Effector CD4-positive, alpha-beta T cell (primary cell): ENCODE measurements around the gene VWA7.
"Not testable (repeated sequence)": the region's sequence is repeated elsewhere in the genome, so short reads cannot be mapped to it uniquely, and the experiment has no call there.

Experiments used
- DNase-seq: peaks from one replicate; pipeline ENCODE4 v3.0.0-alpha.2; 2020

Gene VWA7

GRCh38 chr6:31801031-31801927, 24.2 kb upstream of the VWA7 start:
- DNase-seq, result not testable (repeated sequence)

GRCh38 chr6:31799781-31800180, 22.7 kb upstream of the VWA7 start:
- DNase-seq, result no peak

DNA sequence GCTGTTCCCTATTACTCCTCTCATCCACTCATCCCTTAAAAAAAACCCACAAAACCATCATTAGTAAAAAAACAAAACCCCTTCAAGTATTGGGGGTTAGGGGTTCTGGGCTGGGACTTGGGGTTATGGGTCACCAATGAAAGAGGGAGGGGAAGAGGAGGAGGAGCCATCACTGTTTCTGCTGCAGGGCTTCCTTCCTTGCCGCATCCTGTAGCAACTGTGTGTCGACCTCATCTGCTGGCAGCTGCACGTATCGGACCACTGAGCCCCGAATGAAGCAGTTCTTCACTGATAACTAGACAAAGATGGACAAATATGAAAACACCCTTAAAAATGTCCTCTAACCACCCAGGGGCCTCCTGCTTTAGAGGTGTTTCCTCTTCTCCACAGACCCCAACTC, 20.5 kb upstream of the VWA7 start:
- peak; percentile 20 for DNase-seq

DNA sequence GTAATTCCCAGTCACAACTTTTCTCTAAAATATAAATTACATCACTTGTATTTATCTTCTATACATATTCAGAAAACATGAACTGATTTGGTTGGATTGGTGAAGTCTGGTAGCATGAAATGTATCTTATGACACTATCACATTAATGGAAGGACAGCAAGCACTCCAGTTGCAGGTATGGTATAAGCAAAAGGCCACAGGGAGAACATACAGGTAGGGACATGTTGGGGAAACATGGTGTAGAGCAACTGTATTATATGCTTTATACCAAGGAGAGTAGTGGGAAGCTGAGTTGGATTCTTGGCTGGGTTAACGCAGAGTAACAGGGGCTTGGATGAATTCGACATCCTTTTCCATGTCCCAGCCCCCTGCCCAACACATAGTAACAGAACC, 19.9 kb upstream of the VWA7 start:
- no peak for DNase-seq

- DNase-seq, result peak; percentile 71
These were observed 18.6 kb upstream of the VWA7 start, which contains the start of gene VARS1 for GRCh38 chr6:31795616-31796298. VARS1 (minus strand) TSS chr6:31795752; CDS start chr6:31795217, 535 bp downstream.

GRCh38 chr6:31794866-31795615, 17.9 kb upstream of the VWA7 start:
- no peak for DNase-seq

DNA sequence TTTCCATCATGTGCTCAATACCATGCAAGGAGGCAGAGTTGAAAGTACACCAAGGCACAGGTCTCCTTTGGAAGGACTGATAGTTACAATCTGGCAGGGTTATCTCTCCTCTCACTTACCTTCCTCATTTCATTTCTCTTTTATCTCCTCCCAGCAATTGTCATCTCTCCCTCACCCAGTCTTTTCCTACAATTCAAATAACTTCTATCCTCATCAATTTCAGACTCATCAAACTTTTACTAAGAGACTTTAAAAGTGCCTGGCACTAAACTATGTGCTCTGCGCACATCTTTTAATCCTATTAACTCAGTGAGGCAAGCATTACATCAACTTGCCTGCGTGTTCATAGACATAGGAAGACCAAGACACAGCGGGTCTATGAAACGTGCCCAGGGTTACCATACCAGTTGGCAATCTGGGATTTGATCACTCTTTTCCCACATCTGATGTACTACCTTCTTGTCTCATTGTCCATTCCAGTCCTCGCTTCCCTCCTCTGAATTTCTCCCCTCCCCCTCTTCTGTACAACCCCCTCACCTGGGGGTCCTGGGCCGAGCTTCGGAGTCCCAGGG, 17.3 kb upstream of the VWA7 start:
- no peak for DNase-seq

DNA sequence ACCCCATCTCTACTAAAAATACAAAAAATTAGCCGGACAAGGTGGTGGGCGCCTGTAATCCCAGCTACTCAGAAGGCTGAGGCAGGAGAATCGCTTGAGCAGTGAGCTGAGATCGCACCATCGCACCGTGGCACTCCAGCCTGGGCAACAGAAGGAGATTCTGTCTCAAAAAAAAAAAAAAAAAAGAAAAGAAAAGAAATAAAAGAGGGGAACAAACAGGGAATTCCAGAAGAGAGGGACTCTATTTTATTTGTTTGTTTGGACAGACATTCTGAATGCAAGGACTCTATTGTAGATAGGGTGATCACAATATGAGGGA, 16.8 kb upstream of the VWA7 start:
- not testable (repeated sequence) for DNase-seq

DNA sequence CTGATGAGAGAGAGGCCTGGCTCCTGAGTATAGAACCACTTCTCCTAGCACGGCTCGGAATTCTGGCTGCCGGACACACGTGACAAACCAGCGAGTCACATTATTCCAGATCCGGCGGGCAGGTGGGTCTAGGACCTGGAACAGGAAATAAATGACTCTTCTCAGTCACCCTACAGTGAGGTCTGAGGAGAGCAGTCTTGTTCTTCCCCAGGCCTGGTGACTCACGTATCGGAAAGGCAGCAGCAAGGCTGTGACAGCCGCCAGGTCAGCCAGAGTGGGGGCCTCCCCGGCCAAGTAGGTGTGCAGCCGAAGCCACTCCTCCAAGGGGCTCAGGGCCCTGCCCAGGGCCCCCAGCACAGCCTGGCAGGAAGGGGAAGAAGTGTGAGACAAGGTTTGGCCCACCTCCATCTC, 15.6 kb upstream of the VWA7 start:
- no peak for DNase-seq

GRCh38 chr6:31792090-31792374, 14.9 kb upstream of the VWA7 start:
- DNase-seq, result no peak

DNA sequence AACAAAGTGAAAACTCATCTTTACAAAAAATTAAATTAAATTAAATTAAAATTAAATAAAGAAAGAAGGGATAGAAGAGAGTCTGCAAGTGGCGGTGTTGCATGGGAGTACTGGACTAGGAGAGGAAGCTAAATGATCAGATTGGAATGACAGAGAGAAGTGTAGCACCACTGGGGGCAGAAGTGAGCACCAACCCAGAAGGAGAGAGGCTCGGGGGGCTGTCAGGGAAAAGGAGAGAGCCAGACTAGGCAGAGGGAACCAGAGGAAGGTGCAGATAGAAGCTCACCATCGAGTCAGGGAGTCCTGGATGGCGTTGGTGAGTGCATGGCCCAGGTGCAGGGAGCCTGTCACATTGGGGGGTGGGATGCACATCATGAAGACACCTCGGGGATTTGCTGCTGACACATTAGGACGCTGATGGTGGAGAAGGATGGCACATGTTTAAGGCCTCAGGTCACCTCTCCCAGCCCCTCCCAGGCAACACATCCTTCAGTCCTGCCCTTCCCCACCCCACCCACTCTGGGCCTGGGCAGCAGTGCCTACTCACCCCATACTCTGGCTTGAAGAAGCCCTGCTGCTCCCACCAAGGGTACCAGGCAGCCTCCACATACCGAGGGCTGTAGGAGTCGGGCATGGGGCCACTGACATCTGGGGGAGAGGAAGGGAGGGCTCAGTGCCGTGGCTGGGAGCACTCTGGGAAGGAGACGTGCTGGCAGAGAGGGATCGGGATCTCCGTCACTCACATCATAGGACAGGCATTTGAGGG, 14.4 kb upstream of the VWA7 start:
- no peak for DNase-seq

- no peak for DNase-seq
These were observed 8.3 kb upstream of the VWA7 start for GRCh38 chr6:31785475-31785874.

- no peak for DNase-seq
These were observed 7.2 kb upstream of the VWA7 start for GRCh38 chr6:31784098-31784925.

DNA sequence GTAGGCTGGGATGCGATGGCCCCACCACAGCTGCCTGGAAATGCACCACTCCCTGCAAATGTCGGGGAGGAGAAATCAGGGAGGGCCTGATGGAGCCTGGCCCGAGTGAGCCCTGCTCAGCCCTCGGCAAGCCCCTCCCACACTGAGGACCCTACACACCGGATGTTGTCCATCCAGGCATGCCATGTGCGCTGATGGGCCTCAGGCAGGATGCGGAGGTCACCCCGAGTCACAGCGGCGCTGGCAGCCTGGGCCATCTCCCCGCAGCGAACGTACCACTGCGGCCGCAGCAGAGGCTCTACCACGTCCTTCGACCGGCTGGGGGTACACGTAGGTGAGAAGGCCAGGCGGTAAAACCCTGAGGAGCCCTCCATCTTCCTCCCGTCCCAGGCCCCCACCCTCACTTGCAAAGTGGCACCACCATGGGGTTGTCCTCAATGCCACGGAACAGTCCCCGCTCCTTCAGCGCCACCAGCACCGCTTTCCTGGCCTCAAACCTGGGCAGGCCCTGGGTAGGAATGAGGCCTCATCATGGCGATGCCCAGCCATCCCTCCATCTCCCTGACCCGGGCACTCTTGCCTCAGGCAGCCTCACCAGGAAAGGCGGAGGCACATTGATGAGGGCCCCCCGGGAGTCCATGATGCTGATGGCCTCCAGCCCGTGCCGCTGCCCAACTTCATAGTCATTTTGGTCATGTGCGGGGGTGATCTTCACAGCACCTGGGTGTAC, 5.2 kb upstream of the VWA7 start:
- no peak for DNase-seq

DNA sequence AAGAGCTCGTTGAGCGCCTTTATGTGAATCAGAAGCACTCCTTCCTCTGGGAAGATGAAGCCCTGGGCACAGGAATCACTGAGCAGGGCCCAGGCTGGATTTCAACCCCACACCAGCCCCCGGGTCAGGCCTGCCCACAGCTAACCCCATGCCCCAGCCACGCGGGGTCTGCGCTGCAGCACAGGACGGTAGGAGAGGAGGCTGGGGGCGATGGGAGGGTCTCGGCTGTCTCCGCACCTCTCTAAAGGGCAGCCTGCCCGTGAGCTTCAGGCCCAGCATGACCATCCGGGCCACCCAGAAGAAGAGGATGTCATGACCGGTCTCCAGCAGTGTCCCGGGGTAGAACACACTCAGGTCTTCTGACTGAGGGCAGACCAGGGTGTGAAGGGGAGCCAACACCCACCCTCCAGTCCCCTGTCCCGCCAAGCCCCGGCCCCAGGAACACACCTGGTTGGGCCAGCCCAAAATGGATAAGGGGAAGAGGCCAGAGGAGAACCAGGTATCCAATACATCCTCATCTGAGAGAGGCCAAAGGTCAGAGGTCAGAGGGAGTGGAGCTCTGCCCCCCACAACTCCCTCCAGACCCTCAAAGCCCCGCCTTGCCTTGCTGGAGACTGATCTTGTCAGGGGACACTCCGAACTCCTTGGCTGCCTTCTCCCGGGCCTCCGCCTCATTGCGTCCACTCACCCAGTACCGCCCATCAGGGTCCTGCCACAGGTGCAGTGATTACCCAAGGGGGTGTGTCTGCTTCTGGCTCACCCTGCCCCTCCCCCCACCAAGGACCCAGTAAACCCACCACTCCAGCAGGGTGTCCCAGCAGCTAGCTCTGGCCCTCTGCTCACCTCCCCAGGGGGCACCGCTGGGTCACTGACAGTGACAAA, 4.4 kb upstream of the VWA7 start:
- DNase-seq, result no peak

DNA sequence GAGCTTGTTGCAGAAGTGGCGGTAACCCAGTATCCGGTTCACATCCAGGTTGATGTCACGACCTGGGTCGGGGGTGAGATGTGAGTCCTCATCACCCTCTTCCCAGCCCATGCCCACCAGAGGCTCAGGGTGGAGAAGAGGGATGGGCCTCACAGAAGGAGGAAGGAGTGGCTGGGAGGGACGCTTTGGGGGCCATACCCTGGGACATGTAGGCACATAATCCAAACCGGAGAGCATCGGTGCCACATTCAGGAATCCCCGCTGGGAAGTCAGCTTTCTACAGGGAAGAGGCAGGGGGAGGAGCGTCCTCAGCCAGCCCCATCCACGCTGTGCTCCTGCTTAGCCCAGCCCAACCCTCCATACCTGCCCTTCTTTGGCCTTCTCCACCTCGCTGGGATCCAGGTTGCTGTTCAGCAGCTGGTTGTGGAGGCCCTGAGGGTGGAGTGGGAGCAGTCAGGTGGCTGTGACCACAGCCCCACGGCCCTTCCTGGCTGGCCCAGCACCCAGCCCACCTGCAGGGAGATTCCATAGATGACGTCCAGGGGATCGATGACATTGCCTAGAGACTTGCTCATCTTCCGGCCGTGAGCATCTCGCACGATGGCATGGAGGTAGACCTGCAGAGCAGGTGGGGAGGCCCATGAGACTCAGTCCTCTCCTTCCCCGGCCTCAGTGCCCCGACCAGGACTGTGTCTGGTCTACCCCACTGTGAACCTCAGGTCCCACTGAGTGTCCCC, 3.5 kb upstream of the VWA7 start:
- no peak for DNase-seq

- DNase-seq, result no peak
These were observed 2.8 kb upstream of the VWA7 start for GRCh38 chr6:31779908-31780307.

DNA sequence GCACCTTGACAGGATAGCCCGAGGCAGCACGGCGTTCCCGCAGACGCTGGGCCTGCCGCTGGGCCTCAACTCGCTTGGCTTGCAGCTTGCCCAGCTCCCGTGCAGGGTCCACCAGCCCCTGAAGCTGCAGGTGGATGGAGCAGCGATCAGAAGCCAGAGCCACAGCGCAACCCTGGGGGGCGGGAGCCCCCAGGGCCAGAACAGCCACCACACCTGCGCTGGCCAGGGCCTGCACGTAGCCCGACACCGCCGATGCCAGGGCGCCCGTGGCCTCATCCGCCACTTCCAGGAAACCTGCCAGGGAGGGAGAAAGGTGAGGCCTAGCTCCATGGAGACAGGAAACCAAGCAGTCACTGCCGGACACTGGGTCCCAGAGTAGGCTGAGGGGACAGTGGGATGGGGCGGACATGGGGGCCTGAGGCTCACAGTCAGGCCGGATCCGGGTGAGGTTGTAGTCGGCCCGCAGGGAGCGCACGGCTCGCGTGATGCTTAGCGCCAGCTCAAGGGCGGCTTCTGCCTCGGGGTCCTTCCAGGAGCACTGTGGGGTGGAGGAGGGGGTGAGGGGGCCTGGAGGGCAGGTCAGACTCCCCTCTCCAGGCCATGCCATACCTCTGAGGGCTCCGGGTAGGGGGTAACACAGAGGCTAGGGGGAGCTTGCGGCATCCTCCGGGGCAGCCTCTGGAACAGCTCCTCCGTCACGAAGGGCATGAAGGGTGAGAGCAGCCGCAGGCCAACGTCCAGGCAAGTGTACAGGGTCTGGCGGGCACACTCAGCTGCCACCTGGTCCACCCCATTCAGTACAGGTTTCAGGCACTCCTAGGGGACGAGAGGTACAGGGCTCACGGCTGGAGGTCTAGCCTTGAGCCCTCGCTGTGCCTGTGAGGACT, 2.1 kb upstream of the VWA7 start:
- DNase-seq, result no peak
